ENCODE results near the gene ANTXRL.

GRCh38 chr10:46305986-46306385 is 19.2 kb downstream of the ANTXRL start:
- TF ChIP-seq CTCF (IDR thresholded peaks at IDR 0.05; ENCODE audit: insufficient read depth, low read depth, low read length) (no peak), EZH2 (IDR thresholded peaks at IDR 0.05; ENCODE audit: insufficient read depth, low read length) (no peak)

All from astrocyte (in vitro differentiated cells and primary cell).